GM19025 (cell line): ENCODE measurements around the gene CCDC167.

Experiments used
- ATAC-seq: cut with Tn5 transposase; IDR thresholded peaks from one replicate; pipeline ENCODE4 v1.9.1; 2021; ENCODE audit warnings: mild to moderate bottlenecking, low read depth, moderate library complexity; ENCODE audit not compliant: unreplicated experiment

The CCDC167 gene

DNA sequence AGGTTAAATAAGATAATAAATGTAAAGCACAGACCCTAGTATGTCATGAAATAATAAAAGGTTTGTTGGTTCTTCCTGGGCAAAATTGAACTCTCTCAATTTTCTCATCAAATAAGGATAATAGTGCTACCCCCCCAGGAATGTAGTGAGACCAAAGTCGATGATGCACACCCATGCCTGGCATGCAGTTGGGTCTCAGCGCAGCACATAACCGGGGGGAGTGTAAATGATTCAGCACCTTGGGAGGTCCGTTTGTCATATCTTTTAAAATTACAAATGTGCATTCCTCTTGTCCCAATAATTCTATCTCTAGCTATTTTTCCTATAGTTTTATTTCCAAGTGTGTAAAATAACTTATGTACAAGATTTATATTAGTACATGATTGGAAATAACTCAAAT is 31.3 kb upstream of the CCDC167 start:
- ATAC-seq, result no peak

DNA sequence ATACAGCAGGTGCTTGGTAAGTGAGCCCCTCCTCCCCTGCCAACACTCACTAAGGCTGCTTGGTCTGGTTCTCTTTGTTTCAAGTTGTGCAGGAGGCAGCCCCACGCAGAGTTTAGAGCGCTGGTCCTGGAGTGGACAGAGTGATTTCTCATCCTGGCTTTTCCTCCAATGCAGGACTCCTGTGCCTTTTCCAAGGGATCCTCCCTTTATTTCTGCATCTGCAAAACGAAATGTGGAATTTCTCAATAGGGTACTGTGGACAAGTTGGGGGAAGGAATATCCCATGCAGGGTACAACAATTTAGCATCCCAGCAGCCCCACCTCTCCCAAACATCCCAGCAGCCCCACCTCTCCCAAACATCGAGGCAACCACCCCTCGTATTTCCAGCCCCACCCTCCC is 30.6 kb upstream of the CCDC167 start:
- ATAC-seq, result no peak

DNA sequence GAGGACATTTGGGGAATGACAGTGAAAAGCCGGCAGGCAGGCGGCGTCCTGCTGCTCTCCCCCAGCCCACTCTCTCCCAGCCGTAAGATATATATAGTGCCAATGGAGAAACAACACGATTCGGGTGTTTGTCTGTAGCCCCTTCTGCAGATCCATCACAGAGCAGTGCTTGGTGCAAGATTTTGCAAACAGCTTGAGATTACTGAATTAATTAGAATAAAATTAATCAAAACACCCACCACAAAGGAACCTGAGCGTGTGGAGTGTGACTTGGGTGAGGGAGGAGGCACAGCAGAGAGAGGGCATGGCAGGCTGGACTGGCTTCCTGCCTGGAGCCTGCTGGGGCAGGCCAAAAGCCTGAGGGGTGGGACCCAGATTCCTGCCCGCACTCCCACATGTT is 28.8 kb upstream of the CCDC167 start:
- ATAC-seq, result no peak

DNA sequence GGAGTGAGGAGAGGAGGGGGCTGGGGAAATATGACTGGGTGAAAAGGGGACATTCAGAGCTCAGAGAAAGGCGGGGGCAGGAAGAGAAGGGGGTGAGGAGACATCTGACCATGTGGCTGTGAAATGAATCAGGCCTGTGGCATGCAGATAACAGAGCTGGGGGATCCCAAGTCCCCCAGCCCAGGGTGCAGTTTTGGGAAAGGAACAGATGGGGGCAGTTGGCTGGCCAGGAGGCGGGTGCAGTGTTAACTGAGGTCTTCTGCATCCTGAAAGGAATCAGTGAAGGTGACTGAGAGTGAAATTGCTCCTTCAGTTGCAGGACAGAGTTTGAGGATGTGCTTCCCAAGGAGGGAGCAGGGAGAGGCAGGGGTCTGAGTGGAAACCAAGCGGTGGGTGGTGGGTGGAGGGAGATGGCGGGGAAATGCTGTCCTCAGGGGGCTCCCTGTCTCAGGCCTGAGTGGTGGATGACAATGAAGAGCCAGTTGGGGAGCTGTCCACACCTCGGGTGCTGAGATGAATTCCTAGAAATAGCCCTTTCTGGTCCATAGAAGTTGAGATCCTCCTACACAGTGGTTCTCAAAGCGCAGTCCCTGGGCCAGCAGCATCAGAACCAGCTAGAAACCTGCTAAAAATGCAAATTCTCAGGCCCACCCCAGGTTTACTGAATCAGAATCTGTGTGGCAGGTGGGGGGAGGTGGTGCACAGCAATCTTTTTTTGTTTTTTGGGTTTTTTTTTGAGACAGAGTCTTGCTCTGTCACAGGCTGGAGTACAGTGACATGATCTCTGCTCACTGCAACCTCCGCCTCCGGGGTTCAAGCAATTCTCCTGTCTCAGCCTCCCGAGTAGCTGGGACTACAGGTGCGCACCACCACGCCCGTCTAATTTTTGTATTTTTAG is 26.0 kb upstream of the CCDC167 start:
- ATAC-seq, result no peak

DNA sequence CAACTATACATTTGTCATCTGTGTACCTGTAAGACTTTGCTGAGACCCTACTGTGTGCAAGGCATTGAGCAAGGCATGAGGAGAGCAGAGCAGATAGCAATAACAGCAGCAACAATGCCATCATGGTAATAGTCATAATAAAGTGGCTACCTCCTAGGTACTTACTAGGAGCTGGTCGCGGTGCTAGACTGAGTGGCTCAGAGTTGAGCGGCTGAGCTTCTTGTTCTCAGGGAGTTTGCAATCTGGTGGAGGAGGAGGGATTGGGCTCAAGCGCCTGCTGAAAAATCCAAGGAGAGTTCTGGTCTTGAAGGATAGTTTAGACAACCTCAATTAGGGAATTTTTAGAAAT is 25.3 kb upstream of the CCDC167 start:
- ATAC-seq, result no peak

DNA sequence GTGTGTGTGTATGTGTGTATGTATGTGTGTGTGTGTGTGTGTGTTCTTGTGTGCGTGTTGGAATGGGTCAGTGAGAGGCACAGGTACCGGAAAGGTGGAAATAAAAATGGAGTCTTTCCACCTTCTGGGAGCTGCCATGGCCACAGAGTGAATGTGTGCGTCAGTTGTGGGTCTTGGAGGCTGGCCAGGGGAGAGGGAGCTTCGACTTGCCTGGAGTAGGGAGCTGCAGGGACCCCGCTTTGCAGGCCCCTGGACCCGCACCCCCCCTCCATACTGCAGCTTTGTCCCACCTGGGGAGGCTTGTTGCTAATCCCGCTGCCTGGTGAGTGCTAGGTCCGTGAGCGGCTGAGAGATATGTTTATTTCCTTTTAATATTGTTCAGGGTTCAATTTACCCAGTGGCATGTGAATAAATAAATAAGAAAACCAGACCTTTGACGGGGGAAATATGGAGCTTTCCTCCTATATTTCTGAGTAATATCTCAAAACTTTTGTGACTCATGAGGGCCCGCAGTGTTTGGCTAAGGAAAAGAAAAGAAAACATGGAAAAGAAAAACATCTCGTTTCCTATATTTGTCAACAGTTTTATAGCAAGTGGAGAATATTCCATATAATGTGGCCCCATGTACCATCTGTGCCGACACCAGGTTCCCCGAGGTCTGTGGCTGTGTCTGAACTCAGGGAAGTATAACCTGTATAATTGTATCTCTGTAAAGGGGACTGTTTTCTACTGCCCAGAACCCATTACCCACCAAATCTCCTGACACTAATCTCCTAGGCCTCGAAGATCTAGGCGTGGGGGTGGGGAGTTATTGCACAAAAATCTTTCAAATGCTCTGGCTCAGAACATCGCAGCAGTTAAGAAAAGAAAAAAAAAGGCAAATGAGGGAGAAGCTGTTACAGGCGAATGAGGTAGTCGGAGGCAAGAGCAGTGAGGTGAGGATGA is 24.6 kb upstream of the CCDC167 start:
- no peak for ATAC-seq

DNA sequence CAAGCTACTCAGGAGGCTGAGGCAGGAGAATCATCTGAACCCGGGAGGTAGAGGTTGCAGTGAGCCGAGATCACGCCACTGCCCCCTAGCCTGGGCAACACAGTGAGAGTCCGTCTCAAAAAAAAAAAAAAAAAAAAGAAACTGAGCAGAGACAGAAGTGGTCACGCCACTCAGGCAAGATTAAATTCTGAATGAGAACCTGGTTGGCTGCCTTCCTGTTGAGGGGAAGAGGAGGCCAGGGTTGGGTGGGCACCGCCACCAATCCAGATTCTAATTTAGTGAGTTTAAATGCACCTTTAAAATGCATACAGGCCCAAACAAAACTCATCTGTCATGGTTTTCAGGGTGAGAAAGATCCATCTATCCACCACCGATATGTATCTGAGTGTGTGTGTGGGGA is 23.7 kb upstream of the CCDC167 start:
- no peak for ATAC-seq

DNA sequence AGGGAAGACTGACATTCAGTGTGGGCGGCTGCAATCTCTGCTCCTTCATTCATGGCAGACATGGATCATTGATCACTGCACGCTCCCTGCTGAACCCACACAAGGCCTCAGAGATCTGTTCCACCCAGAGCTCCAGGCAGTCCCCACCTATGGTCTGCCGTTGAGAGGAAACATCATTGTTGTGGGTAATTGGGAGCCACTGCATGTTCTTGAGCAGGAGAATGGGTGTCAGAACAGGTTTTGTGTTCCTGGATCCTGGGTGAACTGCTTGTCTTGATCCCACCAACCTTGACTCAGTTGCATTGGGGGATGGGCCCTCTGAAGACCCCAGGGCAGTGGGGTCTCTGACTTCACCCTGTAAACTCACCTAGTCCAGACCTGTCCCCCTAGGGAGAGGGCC is 23.1 kb upstream of the CCDC167 start:
- ATAC-seq, result no peak

DNA sequence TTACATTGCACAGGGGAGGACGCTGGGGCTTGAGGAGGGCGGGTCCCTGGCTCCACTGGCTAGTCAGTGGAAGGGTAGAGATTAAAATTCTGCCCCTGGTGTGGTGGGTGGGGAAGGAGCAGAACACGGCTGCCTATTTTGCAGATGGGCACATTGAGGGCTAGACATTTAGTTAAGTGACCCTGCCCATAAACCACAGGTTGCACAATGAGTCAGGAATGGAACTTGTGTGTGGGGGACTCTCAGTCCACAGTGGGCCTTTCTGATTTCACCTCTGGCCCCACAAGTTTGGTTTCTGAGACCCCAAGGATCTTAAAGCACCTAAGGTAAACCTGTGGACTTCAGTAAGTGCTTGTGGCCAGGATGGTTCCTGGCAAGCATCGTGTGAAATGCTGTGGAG is 22.0 kb upstream of the CCDC167 start:
- no peak for ATAC-seq

DNA sequence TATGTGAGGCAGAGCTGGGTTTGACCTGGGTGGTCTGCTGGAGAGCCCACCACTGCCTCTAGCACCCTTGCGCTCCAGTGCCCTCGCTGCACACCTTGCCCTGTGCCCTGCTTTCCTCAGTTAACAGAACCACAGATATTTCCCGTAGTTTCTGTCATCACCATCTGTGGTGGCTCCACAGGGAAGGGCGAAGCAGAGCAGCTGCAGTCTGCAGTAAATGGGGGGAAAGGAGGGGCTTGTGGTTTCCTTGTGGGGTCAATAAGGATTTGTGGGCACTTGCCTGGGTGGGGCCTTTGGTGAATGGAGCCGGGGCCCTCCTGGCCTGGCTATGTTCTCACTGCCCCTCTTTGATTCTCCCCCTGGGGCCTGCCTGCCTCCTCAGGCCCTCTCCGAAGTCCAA is 21.2 kb upstream of the CCDC167 start:
- ATAC-seq, result no peak

DNA sequence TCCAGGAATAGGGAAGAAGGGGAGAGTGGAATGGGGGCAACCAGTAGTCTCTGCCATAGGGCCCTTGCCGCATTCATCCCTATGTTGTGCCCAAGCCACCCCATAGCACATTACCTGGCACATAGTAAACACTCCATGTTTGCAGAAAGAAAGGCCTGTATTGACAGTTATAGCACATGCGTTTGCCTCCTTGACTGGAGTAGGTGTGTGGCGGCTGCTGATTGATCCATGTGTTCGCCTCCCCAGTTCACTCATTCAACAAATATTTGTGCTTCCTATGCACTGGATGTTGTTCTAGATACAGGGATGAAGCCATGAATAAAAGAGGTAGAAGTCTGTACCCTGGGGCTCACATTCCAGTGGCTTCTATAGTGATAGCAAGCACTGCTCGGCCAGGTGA is 19.8 kb upstream of the CCDC167 start:
- no peak for ATAC-seq

DNA sequence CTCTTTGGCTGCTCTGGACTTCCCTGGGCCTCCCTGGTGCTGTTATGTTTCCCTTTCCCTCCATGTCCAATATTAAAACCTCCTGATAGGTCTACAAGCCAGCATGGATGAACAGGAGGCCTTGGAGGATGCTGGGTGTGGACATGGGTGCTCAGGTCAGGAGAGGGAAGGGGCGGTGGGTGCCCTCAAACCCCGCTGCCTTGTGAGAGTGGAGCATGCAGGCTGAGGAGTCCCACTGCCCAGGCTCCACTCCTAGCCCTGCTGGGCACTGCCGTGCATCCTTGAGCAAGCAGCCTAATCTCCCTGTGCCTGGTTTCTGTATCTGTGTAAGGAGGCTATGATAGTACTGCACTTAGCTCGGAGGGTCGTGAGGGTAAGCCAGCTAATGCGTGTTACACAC is 18.4 kb upstream of the CCDC167 start:
- ATAC-seq, result no peak

DNA sequence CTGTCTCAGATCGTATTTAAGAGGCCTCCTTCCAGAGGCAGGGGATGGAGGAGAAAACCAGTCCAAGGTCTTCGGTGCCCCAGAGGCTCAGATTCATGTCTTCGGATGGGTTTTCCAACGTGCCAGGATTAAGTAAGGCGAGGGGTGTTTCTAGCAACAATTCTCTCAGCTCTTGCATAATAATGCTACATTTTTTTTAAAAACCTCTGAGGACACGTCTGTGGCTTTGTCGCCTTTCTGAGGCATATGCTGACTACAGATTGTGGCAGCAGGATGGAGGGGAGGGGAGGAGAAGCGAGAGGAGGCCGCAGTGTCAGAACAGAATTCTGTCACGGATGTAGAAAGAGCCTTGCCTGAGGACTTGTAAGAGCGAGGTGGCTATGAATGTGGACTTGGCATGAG is 17.7 kb upstream of the CCDC167 start:
- no peak for ATAC-seq

DNA sequence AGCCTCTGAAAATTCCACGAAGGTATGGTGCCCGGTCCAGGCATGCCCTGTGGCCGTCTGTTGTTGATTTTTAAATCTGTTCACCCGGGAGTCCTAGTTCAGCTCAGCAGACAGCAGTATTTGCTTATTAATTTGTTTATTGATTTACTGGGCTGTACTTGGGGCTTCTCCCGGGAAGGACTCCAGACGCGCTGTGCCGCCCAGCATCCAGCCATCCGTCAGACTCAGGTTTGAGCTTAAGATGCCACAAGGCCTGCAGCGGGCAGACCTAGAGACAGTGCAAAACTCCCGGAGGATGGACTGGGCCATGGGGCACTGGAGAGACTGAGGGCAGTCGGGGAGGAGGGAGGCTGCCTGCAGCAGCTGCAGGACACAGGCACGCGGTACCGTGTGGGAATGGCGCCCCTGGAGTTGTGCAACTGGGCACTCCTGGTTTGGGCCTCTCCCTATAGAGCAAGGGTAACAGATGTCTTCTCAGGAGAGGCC is 17.3 kb upstream of the CCDC167 start:
- ATAC-seq, result no peak

DNA sequence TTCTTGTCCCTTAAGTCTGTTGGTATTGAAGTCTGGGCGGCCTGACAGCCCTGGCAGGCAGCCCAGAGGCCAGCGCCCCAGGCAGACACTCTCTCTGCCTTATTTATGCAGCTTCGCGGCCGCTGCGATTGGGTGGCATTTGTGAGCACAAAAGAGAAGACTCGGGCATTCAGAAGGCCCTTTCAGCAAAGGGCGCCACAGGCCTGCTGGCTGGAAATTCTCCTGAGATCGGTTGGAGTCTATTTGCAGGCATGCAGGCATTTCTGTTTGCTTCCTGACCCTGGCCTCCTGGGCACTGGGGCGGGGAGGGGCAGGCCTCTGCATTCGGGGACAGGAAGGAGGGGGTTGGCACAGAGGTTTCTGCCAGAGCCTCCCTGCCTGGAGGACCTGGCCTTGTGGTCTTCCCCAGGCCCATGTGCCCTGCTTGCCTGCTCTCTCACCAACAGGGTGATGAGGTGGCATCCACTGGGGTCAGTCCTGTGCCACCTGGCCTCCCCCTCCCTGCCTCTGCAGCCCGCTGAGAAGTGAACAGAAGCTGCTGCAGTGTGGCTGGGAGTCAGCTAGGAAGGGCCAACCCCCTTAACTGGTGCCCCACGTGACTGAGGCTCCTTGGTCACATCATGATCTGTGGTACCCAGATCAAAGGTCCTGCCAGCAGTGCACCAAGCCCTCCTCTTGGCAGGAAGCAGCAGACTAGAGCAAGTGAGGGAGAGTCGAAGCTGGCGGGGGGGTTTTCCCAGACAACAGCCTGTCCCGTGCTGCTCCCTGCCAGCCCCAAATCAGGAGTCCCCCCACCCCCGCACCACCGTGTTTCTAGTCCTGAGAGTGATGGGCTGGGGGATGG is 16.6 kb upstream of the CCDC167 start:
- ATAC-seq, result peak; percentile 65

DNA sequence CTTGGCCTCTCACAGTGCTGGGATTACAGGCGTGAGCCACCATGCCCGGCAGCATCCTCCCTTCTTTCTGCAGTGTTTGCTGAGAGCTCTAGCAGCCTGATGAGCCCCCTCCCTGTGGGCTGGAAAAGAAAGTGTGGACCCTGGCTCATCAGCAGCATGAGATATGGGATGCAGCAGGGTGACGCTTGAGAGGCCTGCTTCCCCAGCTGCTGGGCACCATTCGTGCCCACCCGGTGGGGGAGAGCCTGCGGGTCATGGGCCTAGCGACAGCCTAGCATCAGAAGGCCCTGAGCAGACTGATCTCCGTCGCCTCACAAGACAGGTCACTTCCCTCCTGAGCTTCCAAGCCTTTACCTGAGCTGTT is 16.0 kb upstream of the CCDC167 start:
- ATAC-seq, result no peak

DNA sequence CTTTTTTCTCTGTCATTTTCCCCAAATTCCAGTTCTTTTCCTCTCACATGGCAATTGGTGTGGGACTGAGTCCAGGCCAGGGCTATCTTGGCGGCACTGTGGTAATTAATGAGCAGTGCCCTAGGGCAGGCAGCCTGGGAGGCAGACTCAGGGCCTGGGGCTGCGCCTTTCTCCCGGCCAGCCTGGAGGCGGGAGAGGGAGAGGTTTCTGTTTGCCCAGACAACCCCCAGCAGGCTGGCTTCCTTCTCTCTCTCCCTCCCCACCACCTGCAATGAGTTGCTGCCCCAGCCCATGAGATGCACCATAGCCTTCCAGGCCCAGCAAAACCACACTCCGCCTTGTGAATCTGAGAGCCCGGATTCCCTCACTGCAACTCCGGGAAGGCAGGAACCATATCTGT is 15.1 kb upstream of the CCDC167 start:
- ATAC-seq, result no peak

DNA sequence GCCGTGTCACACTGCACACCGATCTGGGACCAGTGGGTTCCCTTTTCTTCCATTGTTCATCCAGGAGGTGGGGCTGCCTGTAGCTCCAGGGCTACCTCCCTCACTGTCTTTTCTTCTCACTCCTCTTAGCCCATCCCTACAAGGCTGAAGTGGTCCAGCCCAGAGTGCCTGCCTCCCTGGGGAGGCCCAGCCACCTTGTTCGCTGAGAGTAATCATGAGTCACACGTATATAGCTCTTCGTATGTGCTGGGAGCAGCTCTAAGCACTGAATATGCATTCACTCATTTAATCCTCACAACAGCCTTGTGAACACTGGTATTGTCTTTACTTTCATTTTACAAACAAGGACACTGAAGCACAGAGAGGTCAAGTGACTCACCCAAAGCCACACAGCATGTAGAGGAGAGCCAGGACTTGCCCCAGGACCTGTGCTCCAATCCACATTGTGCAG is 14.7 kb upstream of the CCDC167 start:
- no peak for ATAC-seq

DNA sequence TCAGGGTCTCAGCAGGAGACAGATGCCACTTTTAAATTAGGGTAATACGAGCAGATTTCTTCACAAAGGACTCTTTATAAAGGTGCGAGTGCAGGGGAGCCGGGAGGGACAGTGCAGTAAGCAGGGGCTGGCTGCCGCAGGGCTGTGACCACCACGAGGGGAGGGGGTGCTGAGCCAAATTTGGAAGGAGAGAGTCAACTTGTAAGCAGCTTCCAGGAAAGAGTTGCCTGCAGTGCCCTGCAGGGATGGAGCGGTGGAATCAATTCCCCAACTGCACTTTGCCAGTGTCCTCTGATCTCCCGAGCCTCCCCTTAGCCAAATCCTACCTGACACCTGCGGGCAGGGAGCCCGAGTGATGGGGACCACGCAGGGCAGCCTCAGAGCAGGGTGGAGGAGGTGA is 13.9 kb upstream of the CCDC167 start:
- ATAC-seq, result no peak

DNA sequence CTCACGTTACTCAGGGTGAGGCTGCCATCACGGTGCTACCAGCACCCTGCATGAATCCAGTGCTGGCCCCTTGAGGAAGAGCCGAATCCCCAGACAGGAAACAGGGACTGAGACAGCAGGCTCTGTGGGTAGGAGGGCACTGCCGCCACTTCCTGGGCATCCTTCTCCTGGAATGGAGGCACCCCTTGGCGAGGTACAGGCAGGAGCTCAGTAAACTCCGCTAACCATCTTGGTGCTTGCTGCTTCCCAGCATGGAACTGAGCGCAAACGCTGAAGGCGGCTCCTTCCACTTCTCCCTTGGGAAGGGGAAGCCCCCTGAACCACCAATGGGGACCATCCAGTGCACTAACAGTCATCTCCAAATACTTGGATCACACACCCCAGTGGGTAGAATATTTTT is 13.5 kb upstream of the CCDC167 start:
- ATAC-seq, result no peak
